Measurements from ENCODE around the gene APBA1. TPM values are rescaled to one million over a fixed set of nuclear protein-coding genes. Genes with fewer than 3 reads are reported as not detected.
"Not testable (repeated sequence)": the region's sequence is repeated elsewhere in the genome, so short reads cannot be mapped to it uniquely, and the experiment has no call there.

Gene APBA1
- total and polyA plus RNA-seq, 3 experiments from 2014 or later, result 0.09 to 0.13 TPM; not detected in 1

DNA sequence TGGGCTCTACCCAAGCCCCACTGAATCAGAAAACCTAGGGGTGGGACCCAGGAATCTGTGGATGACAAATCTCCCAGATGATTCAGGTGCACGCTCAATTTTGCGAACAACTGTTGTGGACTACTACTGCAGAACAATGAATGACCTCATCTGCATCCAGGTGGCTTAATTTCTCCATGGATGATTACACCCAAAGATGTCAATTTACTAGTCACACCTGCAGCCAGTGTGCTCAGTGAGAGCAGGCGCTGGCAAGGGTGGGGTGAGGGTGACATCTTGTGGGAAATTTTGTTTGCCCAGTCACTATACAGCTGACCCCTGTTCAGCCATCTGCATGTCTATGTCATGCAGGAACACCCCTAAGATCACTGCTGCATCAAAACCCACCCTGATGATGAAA is 229.0 kb downstream of the APBA1 start:
- Mint-ChIP-seq H3K4me3 (no peak overlapping the region), H3K27ac (no peak overlapping the region), H3K36me3 (no peaks in the 10 kb centered on the region), H3K9me3 (no peaks in the 10 kb centered on the region), H3K4me1 (peaks cover 0 to 2% (median 0%) of the 10 kb centered on the region in 3 donors), H3K27me3 (peaks cover 3 to 32% of the 10 kb centered on the region in 2 donors)
- H3K9me3 ChIP-seq (ENCODE audit: low read length), result no peaks in the 10 kb centered on the region
- POLR2A ChIA-PET, result no interaction called here
- no peaks in the 10 kb centered on the region for H3K4me1 ChIP-seq (ENCODE audit: insufficient read depth, low read length)
- no peak overlapping the region for H3K27ac ChIP-seq (ENCODE audit: low read depth, low read length)
- DNase-seq, result no peak
- no peaks in the 10 kb centered on the region for H3K27me3 ChIP-seq (ENCODE audit: insufficient read depth, low read length, poor library complexity, severe bottlenecking)
- CTCF ChIA-PET, result no interaction called here
- H3K36me3 ChIP-seq (ENCODE audit: insufficient read depth, low read length), result no peaks in the 10 kb centered on the region
- H3K4me3 ChIP-seq (ENCODE audit: low read length), result no peak overlapping the region

DNA sequence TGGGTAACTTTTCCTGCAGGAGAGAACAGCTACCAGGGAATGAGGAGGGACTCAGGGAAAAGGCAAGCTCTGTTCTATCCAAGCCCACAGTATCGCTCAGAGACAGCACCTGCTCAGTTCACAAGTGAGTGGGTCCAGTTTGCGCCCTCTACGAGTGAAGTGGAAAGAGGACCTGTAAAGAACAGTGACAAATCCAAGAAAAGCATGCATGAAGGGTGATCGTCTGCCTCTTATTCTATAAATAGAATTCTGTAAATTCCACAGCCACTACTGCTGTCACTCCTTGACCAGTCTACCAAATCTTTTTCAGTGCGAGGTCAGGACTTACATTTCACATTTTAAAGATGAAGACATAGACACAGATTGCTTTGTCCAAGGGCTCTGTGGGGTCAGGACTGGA is 229.7 kb downstream of the APBA1 start:
- Mint-ChIP-seq H3K4me3 (no peak overlapping the region), H3K9me3 (no peaks in the 10 kb centered on the region), H3K27ac (no peak overlapping the region), H3K4me1 (peaks cover 0 to 2% (median 0%) of the 10 kb centered on the region in 3 donors), H3K27me3 (peaks cover 3 to 27% of the 10 kb centered on the region in 2 donors), H3K36me3 (no peaks in the 10 kb centered on the region)
- ChIA-PET CTCF (no interaction called here), POLR2A (no interaction called here)
- DNase-seq, result no peak
- no peaks in the 10 kb centered on the region for H3K4me1 ChIP-seq (ENCODE audit: insufficient read depth, low read length)
- H3K4me3 ChIP-seq (ENCODE audit: low read length), result no peak overlapping the region
- H3K27ac ChIP-seq (ENCODE audit: low read depth, low read length), result no peak overlapping the region
- H3K27me3 ChIP-seq (ENCODE audit: insufficient read depth, low read length, poor library complexity, severe bottlenecking), result no peaks in the 10 kb centered on the region
- H3K9me3 ChIP-seq (ENCODE audit: low read length), result no peaks in the 10 kb centered on the region
- H3K36me3 ChIP-seq (ENCODE audit: insufficient read depth, low read length), result no peaks in the 10 kb centered on the region

DNA sequence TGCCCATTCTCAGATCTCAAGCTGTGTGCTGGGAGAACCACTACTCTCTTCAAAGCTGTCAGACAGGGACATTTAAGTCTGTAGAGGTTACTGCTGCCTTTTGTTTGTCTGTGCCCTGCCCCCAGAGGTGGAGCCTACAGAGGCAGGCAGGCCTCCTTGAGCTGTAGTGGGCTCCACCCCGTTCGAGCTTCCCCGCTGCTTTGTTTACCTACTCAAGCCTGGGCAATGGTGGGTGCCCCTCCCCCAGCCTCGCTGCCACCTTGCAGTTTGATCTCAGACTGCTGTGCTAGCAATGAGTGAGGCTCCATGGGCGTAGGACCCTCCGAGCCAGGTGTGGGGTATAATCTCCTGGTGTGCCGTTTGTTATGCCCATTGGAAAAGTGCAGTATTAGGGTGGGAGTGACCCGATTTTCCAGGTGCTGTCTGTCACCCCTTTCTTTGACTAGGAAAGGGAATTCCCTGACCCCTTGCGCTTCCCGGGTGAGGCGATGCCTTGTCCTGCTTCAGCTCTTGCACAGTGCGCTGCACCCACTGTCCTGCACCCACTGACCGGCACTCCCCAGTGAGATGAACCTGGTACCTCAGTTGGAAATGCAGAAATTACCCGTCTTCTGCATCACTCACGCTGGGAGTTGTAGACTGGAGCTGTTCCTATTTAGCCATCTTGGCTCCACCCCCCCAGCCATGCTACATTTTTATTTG is 231.8 kb downstream of the APBA1 start:
- H3K9me3 ChIP-seq (ENCODE audit: low read length); H3K4me1 ChIP-seq (ENCODE audit: insufficient read depth, low read length); H3K4me3 ChIP-seq (ENCODE audit: low read length); H3K36me3 Mint-ChIP-seq; H3K27ac Mint-ChIP-seq; H3K4me1 Mint-ChIP-seq; H3K27me3 ChIP-seq (ENCODE audit: insufficient read depth, low read length, poor library complexity, severe bottlenecking); POLR2A ChIA-PET; H3K9me3 Mint-ChIP-seq; H3K27ac ChIP-seq (ENCODE audit: low read depth, low read length); DNase-seq; H3K36me3 ChIP-seq (ENCODE audit: insufficient read depth, low read length): not testable (repeated sequence)
- H3K27me3 Mint-ChIP-seq, result peaks cover 3 to 27% of the 10 kb centered on the region in 2 donors
- CTCF ChIA-PET, result interaction anchor here (0.9 kb wide), 1 partner anchor 20 kb away, joined by 3 read pairs; no protein-coding TSS in a partner anchor
- H3K4me3 Mint-ChIP-seq, result peak overlapping the region in 3 of 7 donors; percentile 11 to 47 (median 35)

DNA sequence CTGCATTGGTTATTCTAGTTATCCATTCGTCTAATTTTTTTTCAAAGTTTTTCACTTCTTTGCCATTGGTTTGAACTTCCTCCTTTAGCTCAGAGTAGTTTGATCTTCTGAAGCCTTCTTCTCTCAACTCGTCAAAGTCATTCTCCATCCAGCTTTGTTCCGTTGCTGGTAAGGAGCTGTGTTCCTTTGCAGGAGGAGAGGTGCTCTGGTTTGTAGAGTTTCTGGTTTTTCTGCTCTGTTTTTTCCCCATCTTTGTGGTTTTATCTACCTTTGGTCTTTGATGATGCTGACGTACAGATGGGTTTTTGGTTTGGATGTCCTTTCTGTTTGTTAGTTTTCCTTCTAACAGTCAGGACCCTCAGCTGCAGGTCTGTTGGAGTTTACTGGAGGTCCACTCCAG is 232.5 kb downstream of the APBA1 start:
- CTCF ChIA-PET; H3K27ac ChIP-seq (ENCODE audit: low read depth, low read length); H3K4me1 ChIP-seq (ENCODE audit: insufficient read depth, low read length); H3K9me3 Mint-ChIP-seq; POLR2A ChIA-PET; H3K36me3 ChIP-seq (ENCODE audit: insufficient read depth, low read length); H3K36me3 Mint-ChIP-seq; H3K9me3 ChIP-seq (ENCODE audit: low read length); H3K4me3 ChIP-seq (ENCODE audit: low read length); H3K27ac Mint-ChIP-seq; H3K27me3 ChIP-seq (ENCODE audit: insufficient read depth, low read length, poor library complexity, severe bottlenecking); DNase-seq; H3K4me1 Mint-ChIP-seq: not testable (repeated sequence)
- Mint-ChIP-seq H3K27me3 (peaks cover 3 to 21% of the 10 kb centered on the region in 2 donors), H3K4me3 (peak overlapping the region in 3 of 7 donors; percentile 19 to 47 (median 35))

DNA sequence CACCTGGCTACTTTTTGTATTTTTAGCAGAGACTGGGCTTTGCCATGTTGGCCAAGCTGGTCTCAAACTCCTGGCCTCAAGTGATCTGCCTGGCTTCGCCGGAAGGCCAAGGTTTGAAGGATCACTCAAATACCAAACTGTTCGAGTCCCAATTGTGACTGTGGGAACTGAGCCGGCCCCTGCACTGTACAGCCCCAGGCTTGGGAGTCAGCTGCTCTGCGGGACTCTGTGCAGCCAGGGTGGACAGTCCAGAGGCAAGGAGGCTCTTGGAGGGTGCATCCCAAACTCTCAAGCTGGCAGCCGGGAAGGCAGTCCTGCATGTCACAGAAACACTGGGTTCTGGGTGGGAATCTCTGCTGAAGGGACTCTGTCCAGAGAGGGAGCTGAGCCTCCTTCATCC is 238.2 kb downstream of the APBA1 start:
- no peaks in the 10 kb centered on the region for H3K9me3 ChIP-seq (ENCODE audit: low read length)
- H3K4me3 Mint-ChIP-seq, result no peak overlapping the region
- no peak overlapping the region for H3K27ac Mint-ChIP-seq
- no peaks in the 10 kb centered on the region for H3K4me1 ChIP-seq (ENCODE audit: insufficient read depth, low read length)
- no peaks in the 10 kb centered on the region for H3K27me3 ChIP-seq (ENCODE audit: insufficient read depth, low read length, poor library complexity, severe bottlenecking)
- H3K36me3 Mint-ChIP-seq, result no peaks in the 10 kb centered on the region
- no peak overlapping the region for H3K27ac ChIP-seq (ENCODE audit: low read depth, low read length)
- no peaks in the 10 kb centered on the region for H3K36me3 ChIP-seq (ENCODE audit: insufficient read depth, low read length)
- no peaks in the 10 kb centered on the region for H3K9me3 Mint-ChIP-seq
- H3K4me3 ChIP-seq (ENCODE audit: low read length), result no peak overlapping the region
- DNase-seq, result no peak
- CTCF ChIA-PET, result interaction anchor here (0.6 to 2.5 kb wide), 3 partner anchors 12 to 23 kb away, joined by 3 to 6 read pairs (median 4); no protein-coding TSS in a partner anchor
- H3K4me1 Mint-ChIP-seq, result no peaks in the 10 kb centered on the region
- peaks cover 1 to 13% of the 10 kb centered on the region in 2 donors for H3K27me3 Mint-ChIP-seq
- POLR2A ChIA-PET, result no interaction called here

DNA sequence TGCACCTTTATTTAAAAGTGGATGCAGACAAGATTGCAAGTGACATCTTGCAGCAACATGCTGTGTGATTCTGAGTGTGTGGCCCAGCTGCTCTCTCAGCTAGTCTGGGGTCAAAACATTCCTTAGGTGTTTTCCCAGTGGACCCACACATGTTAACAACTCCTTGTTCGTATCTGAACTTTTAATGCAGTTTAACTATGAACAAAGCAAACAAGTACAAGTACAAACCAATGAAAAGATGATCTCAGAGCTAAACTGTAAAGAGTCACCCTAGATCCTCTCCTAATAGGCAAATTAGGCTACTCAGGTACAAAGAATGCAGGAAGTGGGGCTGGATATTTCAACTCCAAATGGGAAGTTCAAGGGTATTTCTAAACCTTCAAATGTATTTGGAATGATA is 238.8 kb downstream of the APBA1 start:
- H3K36me3 Mint-ChIP-seq, result no peaks in the 10 kb centered on the region
- H3K9me3 ChIP-seq (ENCODE audit: low read length), result no peaks in the 10 kb centered on the region
- H3K4me1 ChIP-seq (ENCODE audit: insufficient read depth, low read length), result no peaks in the 10 kb centered on the region
- H3K27me3 ChIP-seq (ENCODE audit: insufficient read depth, low read length, poor library complexity, severe bottlenecking), result no peaks in the 10 kb centered on the region
- H3K4me3 Mint-ChIP-seq, result no peak overlapping the region
- ChIA-PET CTCF (interaction anchor here (0.9 to 2.5 kb wide), 2 partner anchors 11 to 24 kb away, joined by 4 to 6 read pairs; no protein-coding TSS in a partner anchor), POLR2A (no interaction called here)
- H3K9me3 Mint-ChIP-seq, result no peaks in the 10 kb centered on the region
- no peaks in the 10 kb centered on the region for H3K36me3 ChIP-seq (ENCODE audit: insufficient read depth, low read length)
- DNase-seq, result no peak
- H3K27me3 Mint-ChIP-seq, result peaks cover 1 to 13% of the 10 kb centered on the region in 2 donors
- no peak overlapping the region for H3K27ac Mint-ChIP-seq
- no peak overlapping the region for H3K4me3 ChIP-seq (ENCODE audit: low read length)
- no peaks in the 10 kb centered on the region for H3K4me1 Mint-ChIP-seq
- no peak overlapping the region for H3K27ac ChIP-seq (ENCODE audit: low read depth, low read length)

DNA sequence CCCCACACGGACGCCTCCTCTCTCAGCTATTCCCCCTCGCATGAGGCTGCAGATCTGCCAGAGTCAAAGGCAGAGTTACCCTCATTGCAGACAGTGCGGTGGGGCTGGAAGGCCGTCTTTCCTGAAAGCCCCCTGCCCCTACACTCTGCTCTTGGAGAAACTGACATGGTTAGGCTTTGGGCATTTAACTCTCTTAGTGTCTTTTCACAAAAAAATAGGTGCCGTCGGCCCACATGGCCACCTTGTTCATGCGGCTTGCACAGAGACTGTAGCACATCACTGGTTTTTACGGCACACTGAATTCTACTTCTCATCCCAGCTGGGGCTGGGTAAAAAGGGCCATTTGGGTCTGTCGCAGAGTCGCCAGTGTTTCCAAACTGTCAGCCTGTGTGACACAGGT is 239.5 kb downstream of the APBA1 start:
- Mint-ChIP-seq H3K27me3 (peaks cover 3 to 13% of the 10 kb centered on the region in 2 donors), H3K9me3 (no peaks in the 10 kb centered on the region), H3K36me3 (no peaks in the 10 kb centered on the region), H3K4me3 (no peak overlapping the region), H3K27ac (no peak overlapping the region), H3K4me1 (no peaks in the 10 kb centered on the region)
- no peak for DNase-seq
- Histone ChIP-seq H3K27ac (ENCODE audit: low read depth, low read length) (no peak overlapping the region), H3K4me1 (ENCODE audit: insufficient read depth, low read length) (no peaks in the 10 kb centered on the region), H3K36me3 (ENCODE audit: insufficient read depth, low read length) (no peaks in the 10 kb centered on the region), H3K4me3 (ENCODE audit: low read length) (no peak overlapping the region), H3K27me3 (ENCODE audit: insufficient read depth, low read length, poor library complexity, severe bottlenecking) (no peaks in the 10 kb centered on the region), H3K9me3 (ENCODE audit: low read length) (no peaks in the 10 kb centered on the region)
- CTCF ChIA-PET, result interaction anchor here (2.5 kb wide), 1 partner anchor 11 kb away, joined by 6 read pairs; no protein-coding TSS in a partner anchor
- POLR2A ChIA-PET, result no interaction called here

DNA sequence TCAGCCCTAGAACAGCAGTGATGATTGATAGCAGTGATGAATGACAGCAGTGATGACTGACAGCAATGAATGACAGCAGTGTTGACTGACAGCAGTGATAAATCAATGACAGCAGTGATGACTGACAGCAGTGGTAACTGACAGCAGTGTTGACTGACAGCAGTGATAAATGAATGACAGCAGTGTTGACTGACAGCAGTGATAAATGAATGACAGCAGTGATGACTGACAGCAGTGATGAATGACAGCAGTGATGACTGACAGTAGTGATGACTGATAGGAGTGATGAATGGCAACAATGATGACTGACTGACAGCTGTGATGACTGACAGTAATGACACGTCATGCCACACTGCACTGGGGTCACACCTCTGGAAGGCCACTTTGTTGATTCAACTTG is 240.4 kb downstream of the APBA1 start:
- H3K36me3 Mint-ChIP-seq, result no peaks in the 10 kb centered on the region
- CTCF ChIA-PET, result interaction anchor here (2.5 kb wide), 1 partner anchor 10 kb away, joined by 6 read pairs; no protein-coding TSS in a partner anchor
- no peaks in the 10 kb centered on the region for H3K9me3 Mint-ChIP-seq

More for the DNA sequence above, 240.4 kb downstream of the APBA1 start:
- no peak overlapping the region for H3K4me3 ChIP-seq (ENCODE audit: low read length)
- no peak overlapping the region for H3K27ac ChIP-seq (ENCODE audit: low read depth, low read length)
- H3K36me3 ChIP-seq (ENCODE audit: insufficient read depth, low read length), result no peaks in the 10 kb centered on the region
- DNase-seq, result no peak
- Mint-ChIP-seq H3K27ac (no peak overlapping the region), H3K4me1 (no peaks in the 10 kb centered on the region), H3K27me3 (peaks cover 4 to 13% of the 10 kb centered on the region in 2 donors), H3K4me3 (no peak overlapping the region)
- POLR2A ChIA-PET, result no interaction called here
- no peaks in the 10 kb centered on the region for H3K27me3 ChIP-seq (ENCODE audit: insufficient read depth, low read length, poor library complexity, severe bottlenecking)
- H3K4me1 ChIP-seq (ENCODE audit: insufficient read depth, low read length), result no peaks in the 10 kb centered on the region
- H3K9me3 ChIP-seq (ENCODE audit: low read length), result no peaks in the 10 kb centered on the region

All from CD8-positive, alpha-beta memory T cell (primary cell).